ENCODE data around the gene CLEC18A. TPM values are rescaled to one million over a fixed set of nuclear protein-coding genes. Genes with fewer than 3 reads are reported as not detected.

CLEC18A gene
- total RNA-seq, 1 experiment from 2014 or later: 7.6 TPM

- Histone ChIP-seq H3K4me1 (ENCODE audit: insufficient read depth, low read length, poor library complexity, severe bottlenecking) (no peaks in the 10 kb centered on the region), H3K9me3 (ENCODE audit: low read depth, low read length, poor library complexity, severe bottlenecking) (no peaks in the 10 kb centered on the region), H3K27me3 (replicated peaks; ENCODE audit: insufficient read depth, low read depth, low read length, poor library complexity) (no peaks in the 10 kb centered on the region), H3K27ac (ENCODE audit: low read depth, low read length, poor library complexity, severe bottlenecking) (no peak overlapping the region), H3K4me3 (ENCODE audit: low read depth, low read length, poor library complexity, severe bottlenecking) (no peak overlapping the region), H3K36me3 (ENCODE audit: insufficient read depth, low read length, poor library complexity, severe bottlenecking) (no peaks in the 10 kb centered on the region)
- intact Hi-C loops (cut with micrococcal nuclease; ENCODE audit: unreplicated experiment): loop anchor here (5.0 to 10.0 kb wide), 2 partner anchors 230 to 538 kb away; no protein-coding TSS in a partner anchor
- CTCF ChIA-PET: interaction anchor here (0.7 kb wide), 1 partner anchor 87 kb away, joined by 3 read pairs; no protein-coding TSS in a partner anchor
- no TSS peak for BruUV-seq (replicated peaks)
- TF ChIP-seq CTCF (conservative IDR thresholded peaks at IDR 0.05; ENCODE audit: low read depth, low read length): no peak
- TF ChIP-seq EZH2 (IDR thresholded peaks at IDR 0.05; ENCODE audit: borderline replicate concordance, low read depth, low read length, poor library complexity, severe bottlenecking): no peak
- POLR2A ChIA-PET (ENCODE audit: low non-redundant PET): no interaction called here
- no peak for DNase-seq (ENCODE audit: low spot score)
Measured at GRCh38 chr16:69935278-69935711, 15.8 kb upstream of the CLEC18A start.

GRCh38 chr16:69935740-69936139 is 15.4 kb upstream of the CLEC18A start:
- no peak for DNase-seq (ENCODE audit: low spot score)
- no peaks in the 10 kb centered on the region for H3K36me3 ChIP-seq (ENCODE audit: insufficient read depth, low read length, poor library complexity, severe bottlenecking)
- no peak overlapping the region for H3K27ac ChIP-seq (ENCODE audit: low read depth, low read length, poor library complexity, severe bottlenecking)
- H3K9me3 ChIP-seq (ENCODE audit: low read depth, low read length, poor library complexity, severe bottlenecking): no peaks in the 10 kb centered on the region
- no peak overlapping the region for H3K4me3 ChIP-seq (ENCODE audit: low read depth, low read length, poor library complexity, severe bottlenecking)
- TF ChIP-seq EZH2 (IDR thresholded peaks at IDR 0.05; ENCODE audit: borderline replicate concordance, low read depth, low read length, poor library complexity, severe bottlenecking): no peak
- no peak for TF ChIP-seq CTCF (conservative IDR thresholded peaks at IDR 0.05; ENCODE audit: low read depth, low read length)
- no peaks in the 10 kb centered on the region for H3K4me1 ChIP-seq (ENCODE audit: insufficient read depth, low read length, poor library complexity, severe bottlenecking)
- ChIA-PET CTCF (interaction anchor here (0.7 kb wide), 1 partner anchor 87 kb away, joined by 3 read pairs; no protein-coding TSS in a partner anchor), POLR2A (ENCODE audit: low non-redundant PET) (no interaction called here)
- intact Hi-C loops (cut with micrococcal nuclease; ENCODE audit: unreplicated experiment): loop anchor here (5.0 to 10.0 kb wide), 2 partner anchors 231 to 538 kb away; no protein-coding TSS in a partner anchor
- BruUV-seq (replicated peaks): no TSS peak
- H3K27me3 ChIP-seq (replicated peaks; ENCODE audit: insufficient read depth, low read depth, low read length, poor library complexity): no peaks in the 10 kb centered on the region

GRCh38 chr16:69936252-69936651 is 14.9 kb upstream of the CLEC18A start:
- H3K4me1 ChIP-seq (ENCODE audit: insufficient read depth, low read length, poor library complexity, severe bottlenecking): no peaks in the 10 kb centered on the region

More at GRCh38 chr16:69936252-69936651, 14.9 kb upstream of the CLEC18A start:
- DNase-seq (ENCODE audit: low spot score): no peak
- H3K9me3 ChIP-seq (ENCODE audit: low read depth, low read length, poor library complexity, severe bottlenecking): no peaks in the 10 kb centered on the region
- no peaks in the 10 kb centered on the region for H3K36me3 ChIP-seq (ENCODE audit: insufficient read depth, low read length, poor library complexity, severe bottlenecking)
- no TSS peak for BruUV-seq (replicated peaks)
- no peak overlapping the region for H3K27ac ChIP-seq (ENCODE audit: low read depth, low read length, poor library complexity, severe bottlenecking)
- ChIA-PET CTCF (no interaction called here), POLR2A (ENCODE audit: low non-redundant PET) (no interaction called here)
- TF ChIP-seq EZH2 (IDR thresholded peaks at IDR 0.05; ENCODE audit: borderline replicate concordance, low read depth, low read length, poor library complexity, severe bottlenecking): no peak
- TF ChIP-seq CTCF (conservative IDR thresholded peaks at IDR 0.05; ENCODE audit: low read depth, low read length): no peak
- H3K4me3 ChIP-seq (ENCODE audit: low read depth, low read length, poor library complexity, severe bottlenecking): no peak overlapping the region
- intact Hi-C loops (cut with micrococcal nuclease; ENCODE audit: unreplicated experiment): loop anchor here (5.0 to 10.0 kb wide), 2 partner anchors 231 to 539 kb away; no protein-coding TSS in a partner anchor
- H3K27me3 ChIP-seq (replicated peaks; ENCODE audit: insufficient read depth, low read depth, low read length, poor library complexity): no peaks in the 10 kb centered on the region
